Stimulated activated CD8-positive, alpha-beta memory T cell treated with anti-CD3 and anti-CD28 coated beads, Interleukin-15, amount 100 ng/mL, for 48 hours (primary cell): ENCODE data around the gene NXT1.

Experiments
- DNase-seq, 2 donors: peaks; one replicate each; pipeline ENCODE4 v3.0.0-alpha.2; 2020; ENCODE audit warnings: low read depth in 2 of 2

The NXT1 gene

DNA sequence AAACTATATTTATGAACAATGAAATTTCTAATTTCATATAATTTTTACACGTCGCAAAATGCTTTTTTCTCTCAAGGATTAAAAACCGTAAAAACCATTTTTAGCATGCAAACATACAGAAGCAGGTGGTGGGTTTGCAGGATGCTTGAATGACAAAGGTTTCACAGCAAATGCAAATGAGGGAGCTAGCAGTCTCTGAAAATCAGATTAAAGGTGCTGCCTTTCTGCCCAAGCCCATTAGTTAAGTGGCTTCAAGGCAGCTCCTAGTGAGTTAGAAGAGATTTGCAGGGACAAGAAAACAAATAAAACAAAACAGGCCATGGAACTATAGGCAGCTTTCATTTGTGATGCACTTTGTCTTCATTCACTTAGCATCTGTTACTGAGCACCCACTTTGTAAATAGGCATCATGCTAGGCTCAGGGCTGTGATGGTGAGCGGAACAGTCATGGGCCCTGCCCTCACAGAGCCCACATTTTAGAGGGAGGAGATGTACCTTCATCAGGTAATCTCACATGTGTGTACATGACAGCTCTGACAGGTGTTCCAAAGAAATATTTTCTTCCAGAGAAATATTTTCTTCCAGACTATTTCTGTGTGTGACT is 41.2 kb downstream of the NXT1 start:
- DNase-seq: no peak

DNA sequence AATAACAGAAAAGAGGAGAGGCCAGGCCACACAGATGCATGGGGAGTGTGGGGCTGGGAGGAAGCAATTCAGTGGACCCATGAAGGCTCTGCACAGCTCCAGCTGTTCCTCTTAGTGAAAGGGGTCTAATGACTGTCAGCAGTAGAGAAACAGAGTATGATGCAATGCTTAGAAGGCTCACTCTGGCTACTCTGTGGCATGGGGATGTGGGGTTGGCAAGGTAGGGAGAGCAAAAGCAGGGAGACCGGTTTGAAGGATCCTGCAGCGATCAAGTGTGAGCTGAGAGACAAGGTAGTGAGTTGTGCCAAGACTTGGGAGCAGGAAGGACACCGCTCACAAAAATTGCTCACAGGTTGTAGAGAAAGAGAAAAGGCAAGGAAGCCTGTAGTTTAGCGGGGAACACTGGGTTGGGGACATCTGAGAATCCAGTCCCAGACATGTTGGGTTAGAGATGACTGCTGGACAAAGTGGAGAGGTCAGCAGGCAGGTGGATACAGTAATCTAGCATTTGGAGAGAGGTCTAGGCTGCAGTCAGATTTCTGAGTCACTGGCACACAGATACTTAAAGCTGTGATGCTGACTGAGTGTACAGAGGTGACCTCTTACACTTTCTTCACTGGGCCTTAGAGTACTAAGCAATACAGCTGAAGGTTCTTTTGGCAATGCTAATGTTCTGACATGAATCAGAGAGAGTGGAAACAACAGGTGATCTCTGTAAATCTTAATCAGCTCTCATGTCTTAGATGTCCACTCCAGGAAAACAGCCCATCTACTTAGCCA is 43.6 kb downstream of the NXT1 start:
- no peak for DNase-seq

DNA sequence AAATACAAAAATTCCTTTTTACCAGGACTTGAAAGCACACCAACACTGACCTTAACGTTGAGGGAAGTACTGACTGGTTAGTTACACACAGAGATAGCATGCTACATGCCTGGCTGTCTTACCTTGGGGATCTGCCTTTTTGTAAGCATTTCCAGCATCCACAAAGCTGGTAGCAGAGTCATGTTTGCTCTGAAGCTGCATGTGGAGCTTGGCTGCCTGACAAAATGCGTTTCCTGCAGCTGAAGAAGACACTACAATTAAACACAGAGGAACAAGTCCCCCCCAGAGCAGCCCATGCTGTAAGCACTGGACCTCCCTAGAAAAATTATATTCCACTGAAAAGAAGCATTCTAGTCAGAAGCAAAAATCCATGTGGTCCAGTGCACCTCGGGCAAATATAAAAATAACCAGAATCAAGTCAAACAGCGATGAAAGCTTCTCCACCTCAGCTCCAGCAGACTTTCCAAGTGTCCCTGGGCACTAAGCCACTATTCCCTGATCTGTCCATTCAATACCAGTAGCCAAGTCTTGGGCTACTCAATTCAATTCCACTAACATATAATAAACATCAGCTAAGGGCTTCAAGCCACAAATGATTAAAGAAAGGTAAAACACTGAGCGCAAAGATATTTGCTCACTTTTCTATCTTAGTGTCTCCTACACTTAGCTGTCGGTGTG is 46.5 kb downstream of the NXT1 start:
- DNase-seq: no peak

DNA sequence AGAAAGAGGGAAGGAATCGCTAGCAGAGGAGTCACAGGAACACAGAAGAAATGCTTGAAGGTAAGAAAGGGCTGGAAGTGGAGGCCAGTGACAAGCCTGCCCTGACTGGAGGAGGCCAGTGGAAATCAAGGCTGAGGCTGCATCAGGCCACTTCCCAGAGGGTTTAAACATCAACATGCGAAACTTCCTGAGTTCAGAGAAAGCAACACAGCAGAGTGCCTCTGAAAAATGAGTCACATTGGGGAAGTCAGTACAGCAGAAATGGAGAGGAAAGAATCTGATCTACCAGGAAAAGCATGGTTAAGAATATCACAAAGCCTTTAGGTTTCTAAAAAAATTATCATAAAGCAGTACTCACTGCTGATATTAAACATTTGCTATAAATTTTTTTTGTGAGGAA is 47.4 kb downstream of the NXT1 start:
- no peak for DNase-seq

- no peak for DNase-seq
Measured at GRCh38 chr20:23399568-23400241, 49.1 kb downstream of the NXT1 start.

DNA sequence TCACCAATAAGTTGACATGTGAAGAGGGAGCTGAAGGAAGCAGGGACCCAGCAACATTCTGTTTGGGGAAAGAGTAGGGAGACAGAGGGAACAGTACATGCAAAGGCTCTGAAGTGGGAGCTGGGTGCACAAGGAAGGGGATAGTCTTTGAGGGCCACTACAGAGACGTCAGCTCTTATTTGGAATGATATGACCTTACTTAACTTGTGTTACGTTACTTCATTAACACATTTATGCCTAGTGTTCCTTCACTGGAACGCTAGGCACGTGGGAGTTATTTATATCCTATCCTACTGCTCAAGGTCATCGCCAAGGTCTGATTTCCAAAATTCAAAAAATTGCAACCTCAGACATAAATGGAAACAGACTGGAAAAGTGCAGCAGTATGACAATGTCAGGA is 50.5 kb downstream of the NXT1 start:
- DNase-seq: no peak

DNA sequence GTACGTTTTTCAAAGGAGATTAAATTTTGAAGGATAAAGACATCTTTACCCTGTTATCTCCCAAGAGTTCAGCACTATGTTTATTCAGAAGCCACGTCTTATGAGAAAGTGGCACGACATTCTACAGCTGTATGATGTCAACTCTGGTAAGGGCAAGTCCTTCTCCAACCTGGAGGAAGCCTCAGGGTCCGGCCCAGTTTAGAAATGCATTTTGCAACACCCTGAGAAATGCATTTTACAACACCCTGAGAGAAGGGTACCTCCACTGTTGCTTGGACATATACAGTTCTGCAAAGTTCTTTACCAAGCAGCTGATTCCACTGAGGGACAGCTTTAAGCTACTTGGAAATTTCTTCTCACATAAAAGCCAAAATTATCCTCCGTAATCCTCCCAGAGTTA is 53.2 kb downstream of the NXT1 start:
- no peak for DNase-seq

DNA sequence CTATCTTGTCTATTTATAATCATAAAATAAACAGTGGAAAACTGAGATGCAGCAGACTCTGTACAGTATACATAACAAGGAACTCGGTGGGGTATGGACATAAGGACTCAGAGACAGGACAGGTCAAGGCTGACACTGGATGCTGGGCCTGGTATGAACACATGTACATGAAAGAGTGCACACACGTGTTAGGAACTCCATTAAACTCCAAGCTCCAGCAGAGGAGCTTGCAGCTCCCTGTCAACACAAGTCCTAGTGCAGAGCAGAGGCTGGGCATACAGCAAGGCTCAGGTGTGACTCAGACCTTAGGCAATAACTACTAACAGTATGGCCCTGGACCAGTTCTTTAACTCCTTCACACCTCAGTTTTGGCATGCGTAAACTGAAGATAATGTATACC is 53.6 kb downstream of the NXT1 start:
- no peak for DNase-seq
